ENCODE measurements around the gene LDLRAD4.

The LDLRAD4 gene

DNA sequence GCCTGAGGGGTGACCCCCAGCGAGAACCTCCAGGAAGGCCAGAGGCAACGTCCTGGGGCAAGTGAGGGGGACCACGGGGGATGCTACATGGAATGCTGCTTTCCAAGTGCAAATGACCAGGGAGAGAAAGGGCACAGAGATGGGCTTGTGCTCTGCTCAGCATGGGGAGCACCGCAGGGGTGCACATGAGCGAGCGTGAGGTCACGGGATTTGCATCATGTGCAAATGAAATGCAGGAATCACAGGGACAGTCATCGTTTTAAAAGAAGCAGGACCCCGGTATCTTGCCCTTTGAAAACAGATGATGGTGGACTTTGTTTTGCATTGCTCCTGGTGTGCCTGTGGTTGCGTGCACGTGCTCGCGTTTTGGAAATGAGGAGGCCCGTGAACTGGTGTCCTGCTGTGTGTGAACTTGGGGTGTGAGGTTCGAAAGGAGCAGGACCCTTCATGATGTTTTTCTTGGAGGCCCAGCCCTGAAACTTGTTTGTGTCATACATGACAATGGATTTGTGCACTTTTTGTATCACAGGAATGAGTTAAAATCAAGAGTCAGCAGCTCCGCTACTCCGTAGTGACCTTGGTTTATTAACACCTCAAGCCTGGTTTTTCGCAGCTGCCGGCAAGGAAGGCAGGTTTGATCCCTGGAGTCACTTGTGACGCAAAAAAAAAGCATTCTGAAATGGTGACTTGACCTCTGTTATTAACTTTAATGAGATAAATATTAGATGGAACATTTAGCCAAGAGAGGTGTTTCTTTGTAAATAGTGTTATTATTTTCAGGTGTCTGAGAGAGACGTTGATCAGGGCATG, 234.5 kb downstream of the LDLRAD4 start:
- Histone ChIP-seq H3K4me3 (ENCODE audit: insufficient read depth, low read length, poor library complexity, severe bottlenecking) (no peak overlapping the region), H3K4me2 (ENCODE audit: low read depth, low read length, poor library complexity, severe bottlenecking) (no peak overlapping the region), H3K9me2 (replicated peaks; ENCODE audit: insufficient read depth, low read length) (no peaks in the 10 kb centered on the region), H3K79me2 (ENCODE audit: insufficient read depth, low read length) (no peaks in the 10 kb centered on the region), H3K36me3 (ENCODE audit: low read length) (no peaks in the 10 kb centered on the region), H3K9ac (ENCODE audit: low read length) (no peak overlapping the region), H3K9me3 (ENCODE audit: insufficient read depth, low read length) (no peaks in the 10 kb centered on the region), H2AFZ (ENCODE audit: low read depth, low read length, severe bottlenecking) (no peak overlapping the region), H4K20me1 (ENCODE audit: low read depth, low read length) (no peaks in the 10 kb centered on the region), H3K27ac (ENCODE audit: low read depth, low read length) (no peak overlapping the region), H3K27me3 (ENCODE audit: low read length) (no peaks in the 10 kb centered on the region), H3F3A (ENCODE audit: insufficient read depth) (no peaks in the 10 kb centered on the region)
- TF ChIP-seq EZH2phosphoT487 (conservative IDR thresholded peaks at IDR 0.05; ENCODE audit: low read length): no peak

- Histone ChIP-seq H2AFZ (ENCODE audit: low read depth, low read length, severe bottlenecking) (no peak overlapping the region), H3F3A (ENCODE audit: insufficient read depth) (no peaks in the 10 kb centered on the region), H3K9me2 (replicated peaks; ENCODE audit: insufficient read depth, low read length) (no peaks in the 10 kb centered on the region), H3K4me3 (ENCODE audit: insufficient read depth, low read length, poor library complexity, severe bottlenecking) (no peak overlapping the region), H3K36me3 (ENCODE audit: low read length) (no peaks in the 10 kb centered on the region), H4K20me1 (ENCODE audit: low read depth, low read length) (no peaks in the 10 kb centered on the region), H3K79me2 (ENCODE audit: insufficient read depth, low read length) (no peaks in the 10 kb centered on the region), H3K9me3 (ENCODE audit: insufficient read depth, low read length) (no peaks in the 10 kb centered on the region), H3K4me2 (ENCODE audit: low read depth, low read length, poor library complexity, severe bottlenecking) (no peak overlapping the region), H3K27ac (ENCODE audit: low read depth, low read length) (no peak overlapping the region), H3K27me3 (ENCODE audit: low read length) (no peaks in the 10 kb centered on the region), H3K9ac (ENCODE audit: low read length) (no peak overlapping the region)
- TF ChIP-seq, protein P1, sequence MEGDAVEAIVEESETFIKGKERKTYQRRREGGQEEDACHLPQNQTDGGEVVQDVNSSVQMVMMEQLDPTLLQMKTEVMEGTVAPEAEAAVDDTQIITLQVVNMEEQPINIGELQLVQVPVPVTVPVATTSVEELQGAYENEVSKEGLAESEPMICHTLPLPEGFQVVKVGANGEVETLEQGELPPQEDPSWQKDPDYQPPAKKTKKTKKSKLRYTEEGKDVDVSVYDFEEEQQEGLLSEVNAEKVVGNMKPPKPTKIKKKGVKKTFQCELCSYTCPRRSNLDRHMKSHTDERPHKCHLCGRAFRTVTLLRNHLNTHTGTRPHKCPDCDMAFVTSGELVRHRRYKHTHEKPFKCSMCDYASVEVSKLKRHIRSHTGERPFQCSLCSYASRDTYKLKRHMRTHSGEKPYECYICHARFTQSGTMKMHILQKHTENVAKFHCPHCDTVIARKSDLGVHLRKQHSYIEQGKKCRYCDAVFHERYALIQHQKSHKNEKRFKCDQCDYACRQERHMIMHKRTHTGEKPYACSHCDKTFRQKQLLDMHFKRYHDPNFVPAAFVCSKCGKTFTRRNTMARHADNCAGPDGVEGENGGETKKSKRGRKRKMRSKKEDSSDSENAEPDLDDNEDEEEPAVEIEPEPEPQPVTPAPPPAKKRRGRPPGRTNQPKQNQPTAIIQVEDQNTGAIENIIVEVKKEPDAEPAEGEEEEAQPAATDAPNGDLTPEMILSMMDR (IDR thresholded peaks at IDR 0.05; ENCODE audit: insufficient read depth, low read length, poor library complexity, severe bottlenecking): no peak
- TF ChIP-seq EZH2phosphoT487 (conservative IDR thresholded peaks at IDR 0.05; ENCODE audit: low read length): no peak
Measured at GRCh38 chr18:13453714-13454113, 235.2 kb downstream of the LDLRAD4 start.

GRCh38 chr18:13454363-13455150, 236.0 kb downstream of the LDLRAD4 start:
- Histone ChIP-seq H3K27me3 (ENCODE audit: low read length) (no peaks in the 10 kb centered on the region), H3F3A (ENCODE audit: insufficient read depth) (no peaks in the 10 kb centered on the region), H3K9ac (ENCODE audit: low read length) (no peak overlapping the region), H3K79me2 (ENCODE audit: insufficient read depth, low read length) (no peaks in the 10 kb centered on the region), H3K9me2 (replicated peaks; ENCODE audit: insufficient read depth, low read length) (no peaks in the 10 kb centered on the region), H3K4me3 (ENCODE audit: insufficient read depth, low read length, poor library complexity, severe bottlenecking) (no peak overlapping the region), H3K4me2 (ENCODE audit: low read depth, low read length, poor library complexity, severe bottlenecking) (no peak overlapping the region), H2AFZ (ENCODE audit: low read depth, low read length, severe bottlenecking) (no peak overlapping the region), H3K27ac (ENCODE audit: low read depth, low read length) (no peak overlapping the region), H4K20me1 (ENCODE audit: low read depth, low read length) (no peaks in the 10 kb centered on the region), H3K36me3 (ENCODE audit: low read length) (no peaks in the 10 kb centered on the region), H3K9me3 (ENCODE audit: insufficient read depth, low read length) (no peaks in the 10 kb centered on the region)
- TF ChIP-seq, protein P1 (IDR thresholded peaks at IDR 0.05; ENCODE audit: insufficient read depth, low read length, poor library complexity, severe bottlenecking): no peak

GRCh38 chr18:13455471-13455870, 236.9 kb downstream of the LDLRAD4 start:
- H3F3A ChIP-seq (ENCODE audit: insufficient read depth): no peaks in the 10 kb centered on the region
- no peak overlapping the region for H3K27ac ChIP-seq (ENCODE audit: low read depth, low read length)
- no peak overlapping the region for H3K4me3 ChIP-seq (ENCODE audit: insufficient read depth, low read length, poor library complexity, severe bottlenecking)
- H2AFZ ChIP-seq (ENCODE audit: low read depth, low read length, severe bottlenecking): no peak overlapping the region
- no peaks in the 10 kb centered on the region for H4K20me1 ChIP-seq (ENCODE audit: low read depth, low read length)
- TF ChIP-seq EZH2phosphoT487 (conservative IDR thresholded peaks at IDR 0.05; ENCODE audit: low read length): no peak
- TF ChIP-seq, protein P1 (IDR thresholded peaks at IDR 0.05; ENCODE audit: insufficient read depth, low read length, poor library complexity, severe bottlenecking): no peak
- no peaks in the 10 kb centered on the region for H3K36me3 ChIP-seq (ENCODE audit: low read length)
- H3K27me3 ChIP-seq (ENCODE audit: low read length): no peaks in the 10 kb centered on the region
- no peak overlapping the region for H3K4me2 ChIP-seq (ENCODE audit: low read depth, low read length, poor library complexity, severe bottlenecking)
- no peaks in the 10 kb centered on the region for H3K79me2 ChIP-seq (ENCODE audit: insufficient read depth, low read length)
- no peaks in the 10 kb centered on the region for H3K9me2 ChIP-seq (replicated peaks; ENCODE audit: insufficient read depth, low read length)
- H3K9me3 ChIP-seq (ENCODE audit: insufficient read depth, low read length): no peaks in the 10 kb centered on the region
- no peak overlapping the region for H3K9ac ChIP-seq (ENCODE audit: low read length)

Measured in SU-DHL-6 (cell line).